HTERT RPE-1 (cell line): Measurements from ENCODE around the gene FYN.
"Not testable (repeated sequence)": the region's sequence is repeated elsewhere in the genome, so short reads cannot be mapped to it uniquely, and the experiment has no call there.

ENCODE experiments used
- in situ Hi-C: fragments of 300-500 bp; cut with MboI; formaldehyde crosslinking; loops from 4 replicates; pipeline ENCODE4 v1.14.3; 2020; ENCODE audit warnings: low sequenced_read_pairs

The FYN gene

GRCh38 chr6:111873178-111874024 is at the start of gene FYN:
FYN (minus strand) TSS chr6:111873452; CDS start chr6:111720051, 153,401 bp downstream.
- in situ Hi-C loops: no loop called here

DNA sequence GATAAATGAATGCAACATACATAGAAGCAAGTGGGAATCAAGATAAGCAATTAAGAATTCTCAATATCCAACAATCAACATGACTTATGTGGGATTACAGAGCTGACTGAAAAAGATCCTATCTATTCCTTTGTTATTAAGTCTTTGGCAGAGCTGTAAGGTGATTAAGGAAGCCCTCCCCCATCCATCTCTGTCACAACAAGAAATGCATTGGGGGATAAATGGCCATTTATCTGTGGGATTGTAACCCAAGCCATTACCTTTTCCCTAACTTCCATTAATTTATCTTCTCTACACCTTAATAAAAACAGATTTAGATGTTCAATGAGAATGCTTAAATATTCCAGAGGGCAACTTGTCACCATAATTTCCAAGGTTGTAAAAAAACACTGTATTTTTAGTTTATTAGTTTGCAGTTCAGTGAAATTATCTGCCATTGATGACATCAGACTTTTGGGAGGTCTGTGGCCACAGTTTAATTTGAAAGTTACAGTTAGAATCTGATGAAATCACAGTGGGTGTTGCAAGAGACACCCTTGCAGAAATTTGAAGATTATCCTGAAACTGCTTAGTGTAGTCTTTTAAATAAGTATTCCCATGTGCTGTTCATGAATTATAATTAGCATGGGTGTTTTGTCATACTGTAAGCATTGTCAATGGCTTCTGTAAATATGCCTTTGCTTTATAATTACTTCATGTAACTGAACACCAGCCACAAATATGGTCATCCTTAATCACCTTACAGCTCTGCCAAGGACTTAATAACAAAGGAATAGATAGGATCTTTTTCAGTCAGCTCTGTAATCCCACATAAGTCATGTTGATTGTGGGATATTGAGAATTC is 49.4 kb upstream of the FYN start:
- in situ Hi-C loops: no loop called here

GRCh38 chr6:111921103-111921502 is 47.9 kb upstream of the FYN start:
- in situ Hi-C loops: no loop called here

DNA sequence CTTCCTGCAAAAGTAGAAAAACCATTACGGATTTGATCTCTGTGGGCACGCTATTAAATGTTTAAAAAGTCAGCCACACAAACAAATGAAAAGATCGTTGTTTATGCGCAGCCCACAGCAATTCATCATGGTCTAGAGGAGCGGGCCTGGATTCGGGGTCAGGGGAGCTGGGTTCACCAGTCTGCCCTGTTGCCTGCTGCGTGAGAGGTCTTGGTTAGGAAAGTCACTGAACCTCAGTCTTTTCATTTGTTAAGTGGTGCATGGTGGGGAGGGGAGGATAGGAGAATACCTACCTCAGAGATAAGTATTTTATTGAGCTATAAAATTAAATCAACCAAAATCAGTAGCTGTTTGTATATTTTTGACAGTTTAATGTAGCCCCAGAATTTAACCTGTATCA is 47.3 kb upstream of the FYN start:
- in situ Hi-C loops: no loop called here

DNA sequence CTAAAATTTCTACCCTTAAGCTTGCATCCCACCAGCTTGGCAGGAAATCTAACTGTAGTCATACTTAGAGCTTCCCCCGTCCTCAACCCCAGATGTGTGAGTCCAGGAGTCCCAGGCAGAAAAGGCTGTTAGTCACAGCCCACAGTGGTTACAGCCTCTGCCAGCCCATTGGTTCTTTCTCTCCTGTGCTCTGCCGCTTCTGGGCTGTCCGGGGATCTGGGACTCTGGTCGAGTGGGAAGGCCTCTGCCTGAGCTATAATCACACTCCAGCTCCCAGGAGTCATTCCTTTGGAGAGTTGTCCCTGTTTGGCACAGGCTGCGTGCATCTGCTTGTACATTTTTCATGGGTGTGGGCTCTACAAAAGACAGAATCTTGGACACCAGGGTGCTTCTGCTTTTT is 45.6 kb upstream of the FYN start:
- in situ Hi-C loops: no loop called here

- in situ Hi-C loops: no loop called here
These were observed 43.5 kb upstream of the FYN start for GRCh38 chr6:111916747-111917146.

DNA sequence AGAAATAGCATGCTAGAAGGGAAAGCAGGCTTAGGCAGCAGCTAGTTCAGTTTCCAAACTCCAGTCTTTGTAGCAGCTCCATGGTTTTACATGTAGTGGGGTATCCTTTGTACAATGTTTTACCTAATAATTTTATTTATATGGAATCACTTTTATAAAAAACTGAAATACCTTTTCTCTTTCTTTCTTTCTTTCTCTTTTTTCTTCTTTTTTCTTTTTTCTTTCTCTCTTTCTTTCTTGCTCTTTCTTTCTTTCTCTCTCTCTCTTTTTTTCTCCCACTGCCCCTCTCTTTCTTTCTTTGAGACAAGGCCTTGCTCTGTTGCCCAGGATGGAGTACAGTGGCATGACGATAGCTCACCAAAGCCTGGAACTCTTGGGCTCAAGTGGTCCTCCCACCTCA is 41.4 kb upstream of the FYN start:
- in situ Hi-C loops: no loop called here

DNA sequence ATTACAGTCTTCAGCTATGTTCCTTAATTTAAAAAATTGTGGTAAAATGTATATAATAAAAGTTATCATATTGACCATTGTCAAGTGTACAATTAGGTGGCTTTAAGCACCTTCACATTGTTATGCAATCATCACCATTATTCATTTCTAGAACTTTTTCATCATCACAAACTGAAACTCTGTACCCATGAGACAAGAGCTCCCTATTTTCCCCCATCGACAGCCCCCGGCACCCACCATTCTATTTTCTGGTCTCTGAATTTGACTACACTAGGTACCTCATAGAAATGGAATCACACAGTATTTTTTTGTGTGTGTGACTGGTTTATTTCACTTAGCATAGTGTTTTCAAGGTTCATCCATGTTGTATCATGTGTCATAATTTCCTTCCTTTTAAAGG is 39.7 kb upstream of the FYN start:
- in situ Hi-C loops: no loop called here

GRCh38 chr6:111911428-111911827 is 38.2 kb upstream of the FYN start:
- in situ Hi-C loops: no loop called here

- in situ Hi-C loops: no loop called here
These were observed 36.0 kb upstream of the FYN start for GRCh38 chr6:111909238-111909637.

DNA sequence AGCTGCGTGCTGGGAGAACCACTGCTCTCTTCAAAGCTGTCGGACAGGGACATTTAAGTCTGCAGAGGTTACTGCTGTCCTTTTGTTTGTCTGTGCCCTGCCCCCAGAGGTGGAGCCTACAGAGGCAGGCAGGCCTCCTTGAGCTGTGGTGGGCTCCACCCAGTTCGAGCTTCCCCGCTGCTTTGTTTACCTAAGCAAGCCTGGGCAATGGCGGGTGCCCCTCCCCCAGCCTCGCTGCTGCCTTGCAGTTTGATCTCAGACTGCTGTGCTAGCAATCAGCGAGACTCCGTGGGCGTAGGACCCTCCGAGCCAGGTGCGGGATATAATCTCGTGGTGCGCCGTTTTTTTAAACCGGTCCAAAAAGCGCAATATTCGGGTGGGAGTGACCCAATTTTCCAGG is 35.1 kb upstream of the FYN start:
- in situ Hi-C loops: not testable (repeated sequence)

GRCh38 chr6:111900735-111901134 is 27.5 kb upstream of the FYN start:
- in situ Hi-C loops: no loop called here

DNA sequence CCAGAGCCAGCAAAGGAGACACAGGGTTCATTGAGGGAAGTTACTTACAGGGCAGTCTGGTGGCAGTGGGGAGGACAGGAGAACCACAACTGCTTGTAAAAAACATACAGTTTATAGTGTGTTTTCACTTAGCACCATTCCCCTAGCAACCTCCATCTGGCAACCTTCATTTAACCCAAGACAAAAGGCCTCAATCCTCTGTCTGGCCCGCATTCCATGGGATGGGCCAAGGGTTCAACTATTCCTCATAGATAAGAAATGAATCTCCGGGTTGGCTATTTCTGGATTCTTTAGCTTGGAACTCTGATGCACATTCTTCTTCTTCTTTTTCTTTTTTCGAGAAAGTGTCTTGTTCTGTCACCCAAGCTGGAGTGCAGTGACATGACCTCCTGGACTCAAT is 26.3 kb upstream of the FYN start:
- in situ Hi-C loops: no loop called here

DNA sequence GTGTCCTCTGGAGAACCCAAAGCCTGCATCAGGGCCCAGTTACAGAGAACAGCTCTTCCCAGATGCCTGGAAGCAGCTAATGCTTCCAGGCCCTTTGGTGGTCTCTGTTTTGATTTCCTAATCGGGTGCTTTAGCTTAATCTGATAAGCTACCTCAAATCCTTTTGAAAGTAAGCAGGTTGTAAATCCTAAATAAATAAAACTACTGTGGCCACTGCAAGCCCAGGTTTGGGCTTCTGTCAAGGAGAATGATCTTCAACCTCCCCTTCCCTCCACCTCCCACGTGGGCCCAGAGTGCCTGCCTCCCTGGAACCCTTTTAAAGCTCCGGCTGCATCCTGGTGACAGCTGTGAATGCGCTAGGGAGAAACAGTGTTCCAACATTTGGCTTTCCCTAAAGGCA is 25.2 kb upstream of the FYN start:
- in situ Hi-C loops: no loop called here

- in situ Hi-C loops: no loop called here
These were observed 21.7 kb upstream of the FYN start for GRCh38 chr6:111894951-111895350.

DNA sequence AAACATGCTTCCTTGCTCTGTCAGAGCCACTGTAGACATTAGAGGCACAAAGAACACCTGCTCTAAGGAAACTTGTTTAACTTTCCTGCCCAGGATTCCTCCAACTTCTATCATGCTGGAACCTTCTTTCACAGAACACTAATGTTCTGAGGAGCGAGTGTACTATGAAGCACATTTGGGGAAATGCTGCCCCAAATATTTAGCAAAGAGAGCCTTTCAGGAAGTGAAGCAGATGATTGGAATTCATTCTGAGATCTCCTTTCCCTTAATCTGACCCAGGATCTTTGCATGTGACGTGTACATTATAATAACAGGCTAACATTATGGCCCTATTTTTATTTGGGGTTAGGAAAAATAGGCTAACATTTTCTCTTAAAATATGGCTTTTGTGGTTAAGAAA is 21.0 kb upstream of the FYN start:
- in situ Hi-C loops: no loop called here

- in situ Hi-C loops: no loop called here
These were observed 19.2 kb upstream of the FYN start for GRCh38 chr6:111892431-111892830.

DNA sequence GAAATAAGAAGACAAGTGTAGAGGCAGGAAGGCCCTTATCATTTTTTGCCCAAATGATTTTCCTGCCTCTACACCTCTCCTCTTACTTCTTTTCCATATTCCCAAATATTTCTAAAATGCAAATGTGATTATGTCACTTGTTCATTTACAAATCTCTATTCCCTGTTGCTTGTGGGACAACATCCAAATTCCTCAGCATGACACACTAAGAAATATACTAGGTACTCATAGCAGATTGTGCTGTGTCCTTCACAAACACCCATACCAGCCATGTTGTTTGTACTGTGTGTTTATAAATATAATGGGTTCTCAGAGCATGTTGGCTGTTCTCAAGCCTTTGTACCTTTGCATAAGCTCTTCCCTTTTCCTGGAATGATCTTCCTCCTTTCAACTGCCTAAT is 17.7 kb upstream of the FYN start:
- in situ Hi-C loops: no loop called here

DNA sequence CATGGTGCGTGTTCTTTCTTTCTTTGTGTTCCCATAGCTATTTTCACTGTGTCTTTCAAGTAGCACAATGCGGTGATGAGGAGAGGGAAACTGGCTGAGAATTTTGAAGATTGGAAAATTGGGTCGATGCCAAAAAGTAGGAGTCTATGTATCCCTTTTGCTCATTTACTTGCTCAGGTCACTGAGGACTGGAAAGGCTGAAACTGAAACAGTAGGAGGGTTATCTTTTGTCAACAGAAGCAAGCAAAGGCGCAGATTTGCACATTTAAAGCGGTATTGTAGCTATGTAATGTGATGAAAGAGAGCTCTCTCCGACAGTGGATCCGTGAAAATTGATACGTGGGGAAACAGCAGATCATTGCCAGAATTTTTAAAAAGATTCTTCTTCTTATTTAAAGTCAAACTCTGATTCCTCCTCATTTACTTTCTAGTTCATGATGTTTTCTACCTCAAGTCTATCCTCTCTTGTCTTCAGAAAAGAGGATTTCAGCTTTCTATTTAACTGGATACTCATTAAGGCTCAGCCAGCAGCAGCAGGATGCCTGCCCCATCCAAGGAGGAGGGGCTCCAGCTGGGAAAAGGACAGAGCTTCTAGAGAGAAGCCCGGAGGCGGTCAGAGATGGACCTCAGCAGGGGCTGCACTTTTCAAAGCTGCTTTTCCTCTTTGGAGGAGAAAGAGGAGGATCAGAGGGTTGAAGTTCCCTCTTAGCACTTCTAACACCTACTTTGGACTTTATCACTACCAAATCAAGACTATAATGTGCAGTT is 15.9 kb upstream of the FYN start:
- in situ Hi-C loops: no loop called here

DNA sequence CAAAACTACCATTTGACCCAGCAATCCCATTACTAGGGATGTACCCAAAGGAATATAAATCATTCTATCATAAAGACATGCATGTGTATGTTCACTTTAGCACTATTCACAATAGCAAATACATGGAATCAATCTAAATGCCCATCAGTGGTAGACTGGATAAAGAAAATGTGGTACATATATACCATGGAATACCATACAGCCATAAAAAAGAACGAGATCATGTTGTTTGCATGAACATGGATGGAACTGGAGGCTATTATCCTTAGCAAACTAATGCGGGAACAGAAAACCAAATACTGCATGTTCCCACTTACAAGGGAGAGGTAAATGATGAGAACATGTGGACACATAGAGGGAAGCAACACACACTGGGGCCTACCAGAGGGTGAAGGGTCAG is 13.5 kb upstream of the FYN start:
- in situ Hi-C loops: not testable (repeated sequence)

- in situ Hi-C loops: no loop called here
These were observed 12.2 kb upstream of the FYN start for GRCh38 chr6:111885373-111886027.
